Peyer's patch (tissue), 4 donors: ENCODE results near the gene PLEKHG5.

Experiments
- CTCF ChIP-seq, 6 experiments: fragments of 450-650 bp in 4 of 6; fragments of 200-600 bp in 2 of 6; sonication (generic) in 1 of 6; IDR thresholded peaks; one replicate each; pipeline ENCODE4 v1.5.1; 2017 to 2019; ENCODE audit warnings: antibody characterized with exemption in 6 of 6, mild to moderate bottlenecking in 3 of 6, moderate library complexity in 1 of 6
- POLR2A ChIP-seq, 2 donors: fragments of 450-650 bp; IDR thresholded peaks; one replicate each; pipeline ENCODE4 v1.5.1; 2017; ENCODE audit warnings: antibody characterized with exemption in 2 of 2, mild to moderate bottlenecking in 2 of 2, moderate library complexity in 2 of 2

- no peak for TF ChIP-seq CTCF (IDR thresholded peaks at IDR 0.05)
- no peak for TF ChIP-seq POLR2A (IDR thresholded peaks at IDR 0.05)
Measured at GRCh38 chr1:6460301-6461050, 31.0 kb downstream of the PLEKHG5 start.
